ENCODE data around the gene TC2N.
A peak's percentile ranks its signal among the peaks of the same experiment; 100 is the strongest.

Gene TC2N

DNA sequence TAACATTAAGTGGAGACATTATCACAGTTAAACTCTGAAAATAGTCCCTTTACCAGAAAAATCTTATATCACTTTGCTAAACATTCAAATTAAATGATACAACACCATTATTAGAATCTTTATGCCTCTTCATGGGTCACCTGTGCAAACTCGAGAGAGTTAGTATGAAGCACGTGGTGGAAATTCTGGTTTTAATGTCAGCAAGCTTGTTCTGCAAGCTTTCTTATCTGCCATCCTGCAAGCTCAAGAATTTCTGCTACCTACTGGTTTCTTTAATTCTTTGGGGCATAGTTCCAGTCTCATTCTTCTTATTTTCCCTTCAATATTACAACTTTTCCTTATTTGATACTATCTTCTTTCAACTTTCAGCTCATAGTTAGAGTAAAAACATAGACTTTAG is 136.3 kb downstream of the TC2N start:
- DNase-seq (ENCODE audit: low read depth), result peak; percentile 39
- no peak overlapping the region for H3K4me3 ChIP-seq (ENCODE audit: low read length)
- TF ChIP-seq, protein P1, sequence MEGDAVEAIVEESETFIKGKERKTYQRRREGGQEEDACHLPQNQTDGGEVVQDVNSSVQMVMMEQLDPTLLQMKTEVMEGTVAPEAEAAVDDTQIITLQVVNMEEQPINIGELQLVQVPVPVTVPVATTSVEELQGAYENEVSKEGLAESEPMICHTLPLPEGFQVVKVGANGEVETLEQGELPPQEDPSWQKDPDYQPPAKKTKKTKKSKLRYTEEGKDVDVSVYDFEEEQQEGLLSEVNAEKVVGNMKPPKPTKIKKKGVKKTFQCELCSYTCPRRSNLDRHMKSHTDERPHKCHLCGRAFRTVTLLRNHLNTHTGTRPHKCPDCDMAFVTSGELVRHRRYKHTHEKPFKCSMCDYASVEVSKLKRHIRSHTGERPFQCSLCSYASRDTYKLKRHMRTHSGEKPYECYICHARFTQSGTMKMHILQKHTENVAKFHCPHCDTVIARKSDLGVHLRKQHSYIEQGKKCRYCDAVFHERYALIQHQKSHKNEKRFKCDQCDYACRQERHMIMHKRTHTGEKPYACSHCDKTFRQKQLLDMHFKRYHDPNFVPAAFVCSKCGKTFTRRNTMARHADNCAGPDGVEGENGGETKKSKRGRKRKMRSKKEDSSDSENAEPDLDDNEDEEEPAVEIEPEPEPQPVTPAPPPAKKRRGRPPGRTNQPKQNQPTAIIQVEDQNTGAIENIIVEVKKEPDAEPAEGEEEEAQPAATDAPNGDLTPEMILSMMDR (IDR thresholded peaks at IDR 0.05; ENCODE audit: insufficient read depth, low read depth, low read length, missing control alignments), result no peak

DNA sequence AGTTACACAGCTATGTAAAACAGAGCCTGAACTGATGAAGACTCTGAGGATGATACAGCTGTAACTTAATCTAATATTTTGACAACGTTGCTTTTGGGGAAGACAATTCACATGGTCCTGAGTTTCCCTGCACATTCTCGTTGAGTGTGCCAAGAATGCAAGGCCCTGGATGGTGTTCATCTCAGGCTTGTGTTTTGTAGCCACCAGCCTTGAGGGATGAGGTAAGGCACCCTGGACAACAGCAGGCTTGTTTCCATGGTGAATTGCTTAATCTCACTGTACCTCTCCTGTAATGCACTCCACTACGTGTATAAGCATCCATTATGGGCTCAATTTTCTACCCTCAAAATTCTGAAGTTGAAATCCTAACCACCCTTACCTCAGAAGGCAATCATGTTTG is 137.6 kb downstream of the TC2N start:
- DNase-seq (ENCODE audit: low read depth), result no peak
- TF ChIP-seq, protein P1 (IDR thresholded peaks at IDR 0.05; ENCODE audit: insufficient read depth, low read depth, low read length, missing control alignments), result no peak
- no peak overlapping the region for H3K4me3 ChIP-seq (ENCODE audit: low read length)

Measured in epithelial cell of esophagus (primary cell).